Loucy (cell line): ENCODE measurements around the gene DIP2B.

Experiments
- H2AFZ ChIP-seq: fragments of 200-600 bp; sonication (generic); 2 replicates; pipeline ENCODE4 v1.6.0; 2016; ENCODE audit warnings: antibody characterized with exemption, mild to moderate bottlenecking, low read length, moderate library complexity
- H3F3A ChIP-seq: fragments of 200-600 bp; 2 replicates; pipeline ENCODE4 v1.6.0; 2016; ENCODE audit warnings: antibody characterized with exemption, low read depth, mild to moderate bottlenecking
- H3K27me3 ChIP-seq: fragments of 200-600 bp; sonication (generic); 2 replicates; pipeline ENCODE4 v1.6.1; 2014; ENCODE audit warnings: low read length, mild to moderate bottlenecking; ENCODE audit not compliant: insufficient read depth, poor library complexity, severe bottlenecking
- H3K36me3 ChIP-seq: fragments of 200-600 bp; sonication (generic); 2 replicates; pipeline ENCODE4 v1.6.1; 2016; ENCODE audit warnings: low read length; ENCODE audit not compliant: insufficient read depth
- H3K4me1 ChIP-seq: fragments of 200-600 bp; sonication (generic); 2 replicates; pipeline ENCODE4 v1.5.1; 2014; ENCODE audit warnings: low read length, mild to moderate bottlenecking; ENCODE audit not compliant: insufficient read depth, poor library complexity, severe bottlenecking
- H3K4me2 ChIP-seq: fragments of 200-600 bp; sonication (generic); 2 replicates; pipeline ENCODE4 v1.6.0; 2014; ENCODE audit warnings: antibody characterized with exemption, low read length, low read depth, mild to moderate bottlenecking; ENCODE audit not compliant: poor library complexity, severe bottlenecking
- H3K4me3 ChIP-seq: fragments of 200-600 bp; sonication (generic); 2 replicates; pipeline ENCODE4 v1.5.1; 2014; ENCODE audit warnings: low read length, mild to moderate bottlenecking, mixed read lengths; ENCODE audit not compliant: poor library complexity, severe bottlenecking
- H3K79me2 ChIP-seq: fragments of 200-600 bp; sonication (generic); 2 replicates; pipeline ENCODE4 v1.6.1; 2014; ENCODE audit warnings: low read length; ENCODE audit not compliant: insufficient read depth
- H3K9ac ChIP-seq: fragments of 200-600 bp; sonication (generic); 2 replicates; pipeline ENCODE4 v1.6.0; 2014; ENCODE audit warnings: mild to moderate bottlenecking, low read depth, low read length, moderate library complexity; ENCODE audit not compliant: poor library complexity, severe bottlenecking
- H3K9me2 ChIP-seq: fragments of 200-600 bp; sonication (generic); replicated peaks from 2 replicates; pipeline ENCODE4 v1.6.1; 2016; ENCODE audit warnings: low read depth, low read length, mixed read lengths
- H3K9me3 ChIP-seq: fragments of 200-600 bp; sonication (generic); 2 replicates; pipeline ENCODE4 v1.6.1; 2014; ENCODE audit warnings: mild to moderate bottlenecking, antibody characterized with exemption, low read length, low read depth; ENCODE audit not compliant: insufficient read depth
- H4K20me1 ChIP-seq: fragments of 200-600 bp; sonication (generic); 2 replicates; pipeline ENCODE4 v1.6.0; 2014; ENCODE audit warnings: antibody characterized with exemption, low read length, mild to moderate bottlenecking; ENCODE audit not compliant: insufficient read depth, poor library complexity, severe bottlenecking
- EZH2phosphoT487 ChIP-seq: fragments of 200-600 bp; IDR thresholded peaks from 2 replicates; pipeline ENCODE4 v1.6.1; 2018; ENCODE audit warnings: antibody characterized with exemption, mild to moderate bottlenecking, moderate library complexity, borderline replicate concordance
- TF ChIP-seq, protein P1 (sequence below): fragments of 200-600 bp; sonication (generic); conservative IDR thresholded peaks from 2 replicates; pipeline ENCODE4 v1.5.1; 2014; ENCODE audit warnings: mild to moderate bottlenecking, antibody characterized with exemption, low read length

DIP2B gene

GRCh38 chr12:50633955-50634354 is 129.2 kb downstream of the DIP2B start:
- TF ChIP-seq EZH2phosphoT487 = no peak
- TF ChIP-seq, protein P1, sequence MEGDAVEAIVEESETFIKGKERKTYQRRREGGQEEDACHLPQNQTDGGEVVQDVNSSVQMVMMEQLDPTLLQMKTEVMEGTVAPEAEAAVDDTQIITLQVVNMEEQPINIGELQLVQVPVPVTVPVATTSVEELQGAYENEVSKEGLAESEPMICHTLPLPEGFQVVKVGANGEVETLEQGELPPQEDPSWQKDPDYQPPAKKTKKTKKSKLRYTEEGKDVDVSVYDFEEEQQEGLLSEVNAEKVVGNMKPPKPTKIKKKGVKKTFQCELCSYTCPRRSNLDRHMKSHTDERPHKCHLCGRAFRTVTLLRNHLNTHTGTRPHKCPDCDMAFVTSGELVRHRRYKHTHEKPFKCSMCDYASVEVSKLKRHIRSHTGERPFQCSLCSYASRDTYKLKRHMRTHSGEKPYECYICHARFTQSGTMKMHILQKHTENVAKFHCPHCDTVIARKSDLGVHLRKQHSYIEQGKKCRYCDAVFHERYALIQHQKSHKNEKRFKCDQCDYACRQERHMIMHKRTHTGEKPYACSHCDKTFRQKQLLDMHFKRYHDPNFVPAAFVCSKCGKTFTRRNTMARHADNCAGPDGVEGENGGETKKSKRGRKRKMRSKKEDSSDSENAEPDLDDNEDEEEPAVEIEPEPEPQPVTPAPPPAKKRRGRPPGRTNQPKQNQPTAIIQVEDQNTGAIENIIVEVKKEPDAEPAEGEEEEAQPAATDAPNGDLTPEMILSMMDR = no peak
- Histone ChIP-seq H4K20me1 (no peaks in the 10 kb centered on the region), H2AFZ (no peak overlapping the region), H3K27me3 (no peaks in the 10 kb centered on the region), H3K4me3 (no peak overlapping the region), H3K9me3 (no peaks in the 10 kb centered on the region), H3K79me2 (peaks cover 21% of the 10 kb centered on the region; the same call in 1 of the 2 replicates), H3K9me2 (no peaks in the 10 kb centered on the region), H3K4me2 (no peak overlapping the region), H3F3A (no peaks in the 10 kb centered on the region), H3K9ac (no peak overlapping the region), H3K36me3 (peaks cover 32% of the 10 kb centered on the region; the same call in 1 of the 2 replicates), H3K4me1 (peaks cover 23% of the 10 kb centered on the region)

GRCh38 chr12:50634379-50634778 is 129.6 kb downstream of the DIP2B start:
- no peaks in the 10 kb centered on the region for H4K20me1 ChIP-seq
- H3K4me2 ChIP-seq = no peak overlapping the region
- H3K79me2 ChIP-seq = peaks cover 25% of the 10 kb centered on the region

DNA sequence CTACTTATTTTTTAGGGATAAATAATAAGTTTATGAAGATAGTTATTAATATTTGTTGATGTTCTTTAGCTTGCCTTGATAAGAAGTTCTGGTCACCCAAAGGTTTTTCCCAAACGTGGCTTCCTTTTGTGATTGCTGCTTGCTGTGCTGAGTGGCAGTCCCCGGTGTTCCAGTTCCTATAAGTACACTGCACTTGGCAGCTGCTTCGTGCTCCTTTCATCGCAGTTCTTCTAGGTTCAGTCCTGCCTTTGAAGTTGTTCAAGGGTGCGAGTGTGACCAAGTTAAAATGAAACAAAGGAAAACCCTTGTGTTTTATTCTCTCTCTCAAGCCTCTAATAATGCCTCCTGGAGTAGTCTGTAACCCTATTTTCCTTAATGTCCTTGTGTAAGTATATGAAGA is 130.6 kb downstream of the DIP2B start:
- H3K36me3 ChIP-seq = peaks cover 23% of the 10 kb centered on the region; the same call in 1 of the 2 replicates
- H3K9me2 ChIP-seq = no peaks in the 10 kb centered on the region
- H3K79me2 ChIP-seq = peaks cover 30% of the 10 kb centered on the region
- no peaks in the 10 kb centered on the region for H3K9me3 ChIP-seq
- H4K20me1 ChIP-seq = no peaks in the 10 kb centered on the region
- no peak overlapping the region for H3K4me2 ChIP-seq
- no peaks in the 10 kb centered on the region for H3K27me3 ChIP-seq
- no peak overlapping the region for H2AFZ ChIP-seq
- H3F3A ChIP-seq = no peaks in the 10 kb centered on the region
- no peak overlapping the region for H3K9ac ChIP-seq
- no peak for TF ChIP-seq EZH2phosphoT487
- TF ChIP-seq, protein P1 = no peak
- no peak overlapping the region for H3K4me3 ChIP-seq
- peaks cover 37% of the 10 kb centered on the region for H3K4me1 ChIP-seq

More at GRCh38 chr12:50634379-50634778, 129.6 kb downstream of the DIP2B start:
- peaks cover 28% of the 10 kb centered on the region; the same call in 1 of the 2 replicates for H3K36me3 ChIP-seq
- TF ChIP-seq, protein P1 = no peak
- TF ChIP-seq EZH2phosphoT487 = no peak
- peaks cover 27% of the 10 kb centered on the region for H3K4me1 ChIP-seq
- H3K9me3 ChIP-seq = no peaks in the 10 kb centered on the region
- H3K9ac ChIP-seq = no peak overlapping the region
- H3K4me3 ChIP-seq = no peak overlapping the region
- no peaks in the 10 kb centered on the region for H3F3A ChIP-seq
- no peaks in the 10 kb centered on the region for H3K27me3 ChIP-seq
- no peak overlapping the region for H2AFZ ChIP-seq
- no peaks in the 10 kb centered on the region for H3K9me2 ChIP-seq
